Adipose tissue (tissue), 3 donors: ENCODE results near the gene MVP. TPM values are rescaled to one million over a fixed set of nuclear protein-coding genes. Genes with fewer than 3 reads are reported as not detected.

ENCODE experiments used
- H3K27ac ChIP-seq: one replicate; pipeline ENCODE4 v1.5.1; 2013; ENCODE audit warnings: low read depth, low read length
- WGBS, 3 donors: extraction: QIAGEN DNeasy Blood & Tissue Kit; methylation state at CpG; one replicate each; pipeline ENCODE4 v1.1.7; 2013; 5-methylcytosine and 5-hydroxymethylcytosine counted together
- polyA plus RNA-seq, 3 donors: library from polyadenylated mRNA; stranded (reverse); fragments of 200-250 nt; gene quantifications; one replicate each; pipeline ENCODE4 v1.2.3, GENCODE V29; 2013
- donor health status: healthy with polysubstance abuse.
- donor health status: Bipolar disorder and iron deficiency.
- donor health status: healthy.

MVP gene
- polyA plus RNA-seq, 3 donors = 90.1 to 104 (median 103) TPM

DNA sequence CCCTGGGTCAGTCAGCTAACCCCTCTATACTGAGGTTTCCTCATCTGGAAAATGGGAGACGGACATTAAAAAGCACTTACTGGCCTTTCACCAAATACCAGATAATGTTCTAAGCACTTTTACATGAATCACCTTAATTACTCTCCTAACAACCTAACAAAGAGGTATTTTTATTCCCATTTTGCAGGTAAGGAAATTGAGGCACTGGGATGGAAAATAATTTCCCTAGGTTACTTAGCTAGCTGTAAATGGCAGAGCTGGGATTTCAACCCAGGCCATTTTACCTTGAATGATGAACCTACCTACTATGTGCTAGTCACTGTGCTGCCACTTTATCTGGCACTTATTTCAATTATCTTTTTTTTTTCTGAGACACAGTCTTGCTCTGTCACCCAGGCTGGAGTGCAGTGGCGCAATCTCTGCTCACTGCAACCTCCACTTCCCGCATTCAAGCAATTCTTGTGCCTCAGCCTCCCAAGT lies 26.0 kb upstream of the MVP start:
- WGBS, 3 donors = 92 to 100% (median 95%) methylated on average over 3 of the region's 3 CpGs

GRCh38 chr16:29802416-29802935 lies 17.8 kb upstream of the MVP start:
- 95 to 96% (median 95%) methylated on average over 8 of the region's 8 CpGs for WGBS, 3 donors
- no peak overlapping the region for H3K27ac ChIP-seq

More for the DNA sequence above, 26.0 kb upstream of the MVP start:
- no peak overlapping the region for H3K27ac ChIP-seq

DNA sequence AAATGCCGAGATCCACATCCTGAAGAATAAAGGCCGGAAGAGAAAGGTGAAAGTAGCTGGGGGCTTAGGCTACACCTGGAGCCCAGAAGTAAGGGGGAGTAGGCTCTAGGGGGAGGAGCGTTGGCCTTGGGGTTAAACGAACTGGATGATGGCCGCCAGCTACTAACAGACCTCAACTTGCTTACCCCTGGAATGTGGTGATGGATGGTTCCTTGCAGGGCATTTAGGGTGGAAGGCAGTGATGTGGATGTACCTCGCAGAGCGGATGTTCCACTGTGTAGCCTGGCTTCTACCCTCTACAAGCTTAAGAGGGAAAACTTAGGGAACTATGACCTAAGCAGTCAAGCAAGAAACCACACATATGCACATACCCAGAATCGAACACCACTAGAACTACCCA lies 16.2 kb upstream of the MVP start:
- 74 to 79% (median 76%) methylated on average over 8 of the region's 8 CpGs for WGBS, 3 donors
- no peak overlapping the region for H3K27ac ChIP-seq

GRCh38 chr16:29804455-29805231 lies 15.6 kb upstream of the MVP start:
- H3K27ac ChIP-seq = peak overlapping the region; percentile 39
- 1 to 4% (median 4%) methylated on average over 19 to 26 of the region's 26 CpGs for WGBS, 3 donors

GRCh38 chr16:29805232-29806098 lies 14.8 kb upstream of the MVP start:
- peak overlapping the region; percentile 83 for H3K27ac ChIP-seq
- 0 to 1% (median 1%) methylated on average over 76 to 96 of the region's 103 CpGs for WGBS, 3 donors

DNA sequence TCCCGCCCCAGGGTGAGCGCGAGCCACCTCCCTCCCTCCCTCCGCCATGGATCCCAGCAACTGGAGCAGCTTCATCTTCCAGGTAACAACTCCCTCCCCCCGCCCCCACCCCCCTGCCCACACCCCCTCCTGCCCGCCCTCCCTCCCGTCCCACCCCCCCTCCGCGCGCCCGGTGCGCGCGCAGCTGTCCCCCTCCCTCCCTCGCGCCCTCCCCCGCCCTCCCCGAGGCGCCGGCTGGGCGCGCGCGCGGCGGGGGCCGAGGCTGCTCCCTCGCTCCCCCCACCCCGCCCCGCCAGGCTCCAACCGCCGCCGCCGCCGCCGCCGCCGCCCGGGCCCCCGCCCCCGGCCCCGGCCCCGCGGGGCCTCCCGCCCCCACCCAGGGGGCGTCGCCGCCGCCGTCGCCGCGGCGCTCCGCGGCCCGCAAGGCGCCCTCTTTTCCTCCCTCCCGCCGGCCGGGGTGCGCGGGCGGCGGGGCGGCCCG lies 14.1 kb upstream of the MVP start, which contains the start of gene MAZ:
TSS of gene MAZ (plus strand) at position 431 of the 481 bp plus-strand sequence. CDS start 173 bp downstream, outside the sequence.
- WGBS, 3 donors = 0 to 2% (median 1%) methylated on average over 12 to 45 of the region's 67 CpGs
- peak within 1 kb of the TSS; percentile 83 for H3K27ac ChIP-seq

DNA sequence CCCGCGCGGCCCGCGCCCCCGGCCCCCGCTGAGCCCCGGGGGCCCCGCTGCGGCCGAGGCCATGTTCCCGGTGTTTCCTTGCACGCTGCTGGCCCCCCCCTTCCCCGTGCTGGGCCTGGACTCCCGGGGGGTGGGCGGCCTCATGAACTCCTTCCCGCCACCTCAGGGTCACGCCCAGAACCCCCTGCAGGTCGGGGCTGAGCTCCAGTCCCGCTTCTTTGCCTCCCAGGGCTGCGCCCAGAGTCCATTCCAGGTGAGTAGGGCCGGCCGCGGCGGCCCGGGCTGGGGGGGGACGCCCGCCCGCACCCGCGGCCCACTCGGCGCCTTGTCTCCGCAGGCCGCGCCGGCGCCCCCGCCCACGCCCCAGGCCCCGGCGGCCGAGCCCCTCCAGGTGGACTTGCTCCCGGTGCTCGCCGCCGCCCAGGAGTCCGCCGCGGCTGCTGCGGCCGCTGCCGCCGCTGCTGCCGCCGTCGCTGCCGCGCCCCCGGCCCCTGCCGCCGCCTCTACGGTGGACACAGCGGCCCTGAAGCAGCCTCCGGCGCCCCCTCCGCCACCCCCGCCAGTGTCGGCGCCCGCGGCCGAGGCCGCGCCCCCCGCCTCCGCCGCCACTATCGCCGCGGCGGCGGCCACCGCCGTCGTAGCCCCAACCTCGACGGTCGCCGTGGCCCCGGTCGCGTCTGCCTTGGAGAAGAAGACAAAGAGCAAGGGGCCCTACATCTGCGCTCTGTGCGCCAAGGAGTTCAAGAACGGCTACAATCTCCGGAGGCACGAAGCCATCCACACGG lies 13.4 kb upstream of the MVP start:
- WGBS, 3 donors = 1% methylated on average over 62 to 98 of the region's 99 CpGs
- peak overlapping the region; percentile 24 for H3K27ac ChIP-seq

- WGBS, 3 donors = 2 to 22% (median 2%) methylated on average over 52 to 69 of the region's 69 CpGs
- peak overlapping the region; percentile 67 for H3K27ac ChIP-seq
Measured at GRCh38 chr16:29807426-29808218, 12.6 kb upstream of the MVP start.

- WGBS, 3 donors = 52 to 73% (median 52%) methylated on average over 25 of the region's 25 CpGs
- H3K27ac ChIP-seq = peak overlapping the region; percentile 67
Measured at GRCh38 chr16:29808219-29808900, 11.9 kb upstream of the MVP start.

- no peak overlapping the region for H3K27ac ChIP-seq
- 74 to 85% (median 79%) methylated on average over 29 to 31 of the region's 31 CpGs for WGBS, 3 donors
Measured at GRCh38 chr16:29809031-29809747, 11.1 kb upstream of the MVP start.

- 58 to 69% (median 62%) methylated on average over 21 to 23 of the region's 23 CpGs for WGBS, 3 donors
- H3K27ac ChIP-seq = no peak overlapping the region
Measured at GRCh38 chr16:29809850-29810698, 10.2 kb upstream of the MVP start.

GRCh38 chr16:29810699-29811169 lies 9.5 kb upstream of the MVP start:
- 32 to 42% (median 36%) methylated on average over 9 of the region's 9 CpGs for WGBS, 3 donors

GRCh38 chr16:29811170-29811895 lies 8.9 kb upstream of the MVP start:
- no peak overlapping the region for H3K27ac ChIP-seq
- WGBS, 3 donors = 1% methylated on average over 29 to 31 of the region's 31 CpGs

More at GRCh38 chr16:29810699-29811169, 9.5 kb upstream of the MVP start:
- no peak overlapping the region for H3K27ac ChIP-seq

GRCh38 chr16:29811896-29812665 lies 8.2 kb upstream of the MVP start, which contains the start of gene PRRT2:
Gene PRRT2, plus strand, starts transcription at chr16:29812193. Its CDS starts 862 bp downstream, at chr16:29813055.
- H3K27ac ChIP-seq = no peak within 1 kb of the TSS
- 4 to 5% (median 4%) methylated on average over 57 to 69 of the region's 69 CpGs for WGBS, 3 donors
